ENCODE measurements around the gene MXD3. TPM values are rescaled to one million over a fixed set of nuclear protein-coding genes. Genes with fewer than 3 reads are reported as not detected.

The MXD3 gene
- total RNA-seq, 3 donors from 2014 or later: 4.2 to 10.5 (median 9.4) TPM

- H3K4me3 ChIP-seq: peak overlapping the region in 1 of 3 donors; percentile 85
- no peaks in the 10 kb centered on the region for H3K9me3 ChIP-seq
- peaks cover 2% of the 10 kb centered on the region for H3K36me3 ChIP-seq
- peaks cover 4 to 19% of the 10 kb centered on the region in 2 donors for H3K4me1 ChIP-seq
- no peak for DNase-seq (ENCODE audit: low spot score in 2 of 2)
- no peak overlapping the region for H3K27ac ChIP-seq
- intact Hi-C loops (cut with DNase I; ENCODE audit: low total_unique reads): no loop called here
- TF ChIP-seq CTCF (IDR thresholded peaks at IDR 0.05): no peak
- no peaks in the 10 kb centered on the region for H3K27me3 ChIP-seq
Observed at GRCh38 chr5:177349762-177350161, 38.1 kb upstream of the MXD3 start.

GRCh38 chr5:177349362-177349647 lies 37.6 kb upstream of the MXD3 start:
- Histone ChIP-seq H3K9me3 (no peaks in the 10 kb centered on the region), H3K27me3 (no peaks in the 10 kb centered on the region), H3K27ac (no peak overlapping the region), H3K4me1 (peaks cover 4 to 19% of the 10 kb centered on the region in 2 donors), H3K4me3 (no peak overlapping the region), H3K36me3 (peaks cover 2% of the 10 kb centered on the region)
- TF ChIP-seq POLR2AphosphoS5 (IDR thresholded peaks at IDR 0.05): no peak
- TF ChIP-seq POLR2A (IDR thresholded peaks at IDR 0.05): no peak
- TF ChIP-seq CTCF (IDR thresholded peaks at IDR 0.05): no peak
- intact Hi-C loops (cut with DNase I; ENCODE audit: low total_unique reads): no loop called here
- no peak for DNase-seq (ENCODE audit: low spot score in 2 of 2)

- no peaks in the 10 kb centered on the region for H3K9me3 ChIP-seq
- no peak for DNase-seq (ENCODE audit: low spot score in 2 of 2)
- H3K36me3 ChIP-seq: peaks cover 2% of the 10 kb centered on the region
- H3K4me1 ChIP-seq: peaks cover 4 to 19% of the 10 kb centered on the region in 2 donors
- H3K27me3 ChIP-seq: no peaks in the 10 kb centered on the region
- TF ChIP-seq POLR2AphosphoS5 (IDR thresholded peaks at IDR 0.05) (no peak), POLR2A (IDR thresholded peaks at IDR 0.05) (no peak), CTCF (IDR thresholded peaks at IDR 0.05) (no peak)
- no peak overlapping the region for H3K4me3 ChIP-seq
- no peak overlapping the region for H3K27ac ChIP-seq
- intact Hi-C loops (cut with DNase I; ENCODE audit: low total_unique reads): no loop called here
Observed at GRCh38 chr5:177347699-177348098, 36.0 kb upstream of the MXD3 start.

- Histone ChIP-seq H3K27ac (no peak overlapping the region), H3K27me3 (no peaks in the 10 kb centered on the region), H3K36me3 (peaks cover 2% of the 10 kb centered on the region), H3K9me3 (no peaks in the 10 kb centered on the region), H3K4me1 (peaks cover 4 to 19% of the 10 kb centered on the region in 2 donors), H3K4me3 (no peak overlapping the region)
- TF ChIP-seq CTCF (IDR thresholded peaks at IDR 0.05) (no peak), POLR2A (IDR thresholded peaks at IDR 0.05) (no peak), POLR2AphosphoS5 (IDR thresholded peaks at IDR 0.05) (no peak)
- no peak for DNase-seq (ENCODE audit: low spot score in 2 of 2)
- intact Hi-C loops (cut with DNase I; ENCODE audit: low total_unique reads): no loop called here
Observed at GRCh38 chr5:177346820-177347219, 35.1 kb upstream of the MXD3 start.

GRCh38 chr5:177344891-177345290 lies 33.2 kb upstream of the MXD3 start:
- Histone ChIP-seq H3K36me3 (peaks cover 2% of the 10 kb centered on the region), H3K4me1 (peaks cover 0 to 9% of the 10 kb centered on the region in 2 donors), H3K9me3 (no peaks in the 10 kb centered on the region), H3K27ac (no peak overlapping the region), H3K27me3 (no peaks in the 10 kb centered on the region), H3K4me3 (no peak overlapping the region)
- DNase-seq (ENCODE audit: low spot score in 2 of 2): no peak
- no peak for TF ChIP-seq CTCF (IDR thresholded peaks at IDR 0.05)
- no peak for TF ChIP-seq POLR2A (IDR thresholded peaks at IDR 0.05)
- intact Hi-C loops (cut with DNase I; ENCODE audit: low total_unique reads): no loop called here

All from breast epithelium (tissue), 4 donors.